Adipocyte (in vitro differentiated cells): ENCODE data around the gene BCAR3.

Experiments used
- DNase-seq: peaks from one replicate; pipeline ENCODE4 v3.0.0-alpha.2; 2015; ENCODE audit warnings: low read depth
- H3K27me3 ChIP-seq: replicated peaks from 2 replicates; pipeline ENCODE4 v1.7.0; 2013; ENCODE audit warnings: mild to moderate bottlenecking, low read length, moderate library complexity; ENCODE audit not compliant: control insufficient read depth, insufficient read depth
- H3K36me3 ChIP-seq: 2 replicates; pipeline ENCODE4 v1.7.0; 2013; ENCODE audit warnings: low read length, mild to moderate bottlenecking, moderate library complexity; ENCODE audit not compliant: control insufficient read depth, insufficient read depth, severe bottlenecking
- H3K4me1 ChIP-seq: 2 replicates; pipeline ENCODE4 v1.7.0; 2013; ENCODE audit warnings: mild to moderate bottlenecking, low read length, moderate library complexity; ENCODE audit not compliant: control insufficient read depth, insufficient read depth
- H3K4me3 ChIP-seq: 2 replicates; pipeline ENCODE4 v1.7.0; 2013; ENCODE audit warnings: mild to moderate bottlenecking, low read length, moderate library complexity
- H3K9ac ChIP-seq: 2 replicates; pipeline ENCODE4 v1.7.0; 2013; ENCODE audit warnings: mild to moderate bottlenecking, low read length, moderate library complexity
- H3K9me3 ChIP-seq: 2 replicates; pipeline ENCODE4 v1.7.0; 2013; ENCODE audit warnings: mild to moderate bottlenecking, low read length, moderate library complexity; ENCODE audit not compliant: control insufficient read depth

BCAR3 gene

DNA sequence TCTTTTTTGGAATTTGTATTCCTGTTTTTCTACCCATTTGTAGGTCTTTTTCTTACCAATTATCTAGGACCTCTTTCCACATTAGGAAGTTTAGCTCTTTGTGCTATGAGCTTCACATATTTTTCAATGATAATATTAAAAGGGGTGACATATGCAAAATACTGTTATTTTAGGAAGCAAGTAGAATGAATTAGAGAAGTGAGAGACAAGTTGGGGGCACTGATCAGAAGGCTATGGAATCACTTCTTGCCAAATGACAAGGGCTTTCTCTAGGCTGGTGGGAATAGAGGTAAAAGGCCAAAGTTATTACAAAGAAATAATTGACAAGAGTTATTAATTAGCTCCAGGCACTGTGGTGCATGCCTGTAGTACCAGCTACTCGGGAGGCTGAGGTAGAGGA, 4.3 kb upstream of the BCAR3 start:
- Histone ChIP-seq H3K9ac (no peak overlapping the region), H3K4me1 (peaks cover 5% of the 10 kb centered on the region), H3K36me3 (no peaks in the 10 kb centered on the region), H3K9me3 (no peaks in the 10 kb centered on the region), H3K27me3 (no peaks in the 10 kb centered on the region), H3K4me3 (no peak overlapping the region)
- DNase-seq: no peak

DNA sequence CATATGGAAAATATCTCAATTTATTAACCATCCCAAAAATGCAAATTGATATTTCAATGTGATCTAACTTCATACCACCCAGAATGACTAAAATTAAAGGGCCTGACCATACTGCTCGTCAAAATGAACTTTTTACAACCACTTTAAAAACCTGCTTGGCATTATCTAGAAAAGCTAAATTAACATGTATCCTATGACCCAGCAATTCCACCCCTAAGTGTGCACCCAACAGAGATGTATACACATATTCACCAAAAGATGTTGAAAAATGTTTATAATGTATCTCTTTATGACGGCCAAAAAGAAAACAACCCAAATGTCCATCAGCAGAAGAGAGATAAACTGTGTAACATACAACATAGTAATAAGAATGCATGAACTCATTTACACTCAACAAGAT, 1.6 kb upstream of the BCAR3 start:
- Histone ChIP-seq H3K4me3 (no peak overlapping the region), H3K9ac (no peak overlapping the region), H3K36me3 (peaks cover 1% of the 10 kb centered on the region), H3K27me3 (no peaks in the 10 kb centered on the region), H3K4me1 (peaks cover 27% of the 10 kb centered on the region), H3K9me3 (no peaks in the 10 kb centered on the region)
- no peak for DNase-seq

DNA sequence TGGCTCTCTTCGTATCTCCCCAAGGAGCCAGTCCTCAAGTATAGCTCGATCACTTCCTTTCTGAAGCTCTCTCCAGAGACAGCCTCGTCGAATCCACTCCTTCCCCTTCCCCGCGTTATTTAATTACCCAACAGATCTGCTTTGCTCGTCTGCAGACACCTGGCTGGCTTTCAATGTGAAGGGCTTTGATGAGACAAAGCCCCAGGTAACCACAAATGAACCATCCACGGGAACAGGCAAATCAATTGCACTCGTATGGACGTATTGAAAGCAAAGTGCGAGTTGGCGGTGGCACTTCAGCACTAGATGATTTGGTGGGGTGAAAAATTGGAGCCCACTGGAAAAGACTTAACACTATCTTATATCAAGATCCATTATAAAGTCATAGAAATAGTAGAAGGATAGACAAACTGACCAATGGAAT, 364 bp upstream of the BCAR3 start:
- no peaks in the 10 kb centered on the region for H3K9me3 ChIP-seq
- peak overlapping the region; percentile 92 for H3K4me3 ChIP-seq
- no peak for DNase-seq
- H3K36me3 ChIP-seq: peaks cover 13% of the 10 kb centered on the region
- H3K4me1 ChIP-seq: peaks cover 27% of the 10 kb centered on the region
- peak overlapping the region; percentile 94 for H3K9ac ChIP-seq
- H3K27me3 ChIP-seq: no peaks in the 10 kb centered on the region

DNA sequence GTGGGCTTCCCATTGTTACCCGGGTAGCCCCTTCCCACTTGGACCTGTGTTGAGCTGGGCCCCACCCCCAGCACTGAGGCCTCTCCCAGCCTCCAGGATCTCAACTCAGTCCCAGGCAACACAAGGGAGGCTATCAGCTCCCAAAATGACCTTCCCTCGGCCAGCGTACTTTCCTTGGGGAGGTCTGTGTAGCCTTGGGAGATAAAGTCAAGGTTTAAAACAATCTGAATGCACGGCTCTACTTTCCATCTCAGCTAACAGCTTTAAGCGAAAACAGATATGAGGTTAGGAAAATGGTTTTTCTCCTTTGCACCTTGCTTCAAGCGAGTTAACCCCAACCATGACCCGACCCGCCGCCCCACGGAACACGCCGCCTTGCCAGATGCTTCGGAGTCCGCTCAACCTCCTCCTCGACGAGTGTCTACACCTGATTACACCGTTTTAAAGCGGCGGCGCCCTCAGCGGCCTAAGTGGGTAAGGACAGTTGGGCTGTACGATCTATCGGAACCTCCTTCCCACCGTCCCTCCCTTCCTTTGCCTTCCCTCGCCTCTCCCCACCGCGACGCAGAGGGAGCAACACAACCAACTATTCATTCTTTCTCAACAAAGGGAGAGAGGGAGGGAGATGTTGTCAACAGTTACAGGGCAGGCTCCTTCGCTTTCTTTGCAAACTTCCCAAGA, 1.1 kb downstream of the BCAR3 start:
- peak; percentile 96 for DNase-seq
- H3K4me3 ChIP-seq: peak overlapping the region; percentile 92
- H3K4me1 ChIP-seq: peaks cover 41% of the 10 kb centered on the region
- H3K36me3 ChIP-seq: peaks cover 19% of the 10 kb centered on the region
- peak overlapping the region; percentile 94 for H3K9ac ChIP-seq
- H3K9me3 ChIP-seq: no peaks in the 10 kb centered on the region
- H3K27me3 ChIP-seq: no peaks in the 10 kb centered on the region

DNA sequence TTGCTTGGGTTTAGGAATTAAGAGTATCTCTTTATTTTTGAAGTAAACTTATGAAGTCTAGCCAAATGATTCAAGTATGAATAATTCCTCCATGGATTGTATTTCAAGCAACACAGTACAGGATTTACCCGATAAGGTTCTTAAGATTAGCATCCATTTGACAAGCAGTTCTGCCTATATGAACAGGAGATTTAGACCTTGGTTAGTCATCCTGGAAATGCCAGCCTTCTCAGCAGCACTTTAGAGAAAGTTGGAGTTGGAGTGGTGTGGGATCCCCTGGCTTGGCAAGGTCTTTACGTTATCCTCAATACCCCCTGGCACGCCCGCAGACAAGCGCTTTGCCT, 1.6 kb downstream of the BCAR3 start:
- peak; percentile 70 for DNase-seq
- no peaks in the 10 kb centered on the region for H3K27me3 ChIP-seq
- peak overlapping the region; percentile 92 for H3K4me3 ChIP-seq
- peaks cover 46% of the 10 kb centered on the region for H3K4me1 ChIP-seq
- H3K9me3 ChIP-seq: no peaks in the 10 kb centered on the region
- H3K36me3 ChIP-seq: peaks cover 19% of the 10 kb centered on the region
- peak overlapping the region; percentile 94 for H3K9ac ChIP-seq

DNA sequence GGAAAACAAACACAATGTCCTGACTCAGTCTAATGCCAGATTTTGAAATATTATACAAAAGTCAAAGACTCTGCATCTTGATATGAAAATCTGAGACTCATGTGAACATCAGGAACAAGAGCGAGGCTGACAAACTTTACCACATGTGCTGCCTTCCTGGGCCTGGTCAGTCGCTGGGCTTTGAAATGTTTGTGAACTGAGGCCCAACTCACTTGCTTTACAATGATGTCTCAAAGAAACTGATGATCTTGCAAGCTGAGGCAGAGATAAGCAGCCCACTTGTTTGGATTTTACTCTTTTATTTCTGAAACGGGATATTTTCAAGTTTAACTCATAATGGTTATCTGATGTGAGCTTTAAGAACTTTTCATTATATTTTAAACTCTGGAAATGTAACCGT, 2.1 kb downstream of the BCAR3 start:
- Histone ChIP-seq H3K27me3 (no peaks in the 10 kb centered on the region), H3K4me1 (peaks cover 51% of the 10 kb centered on the region), H3K36me3 (peaks cover 22% of the 10 kb centered on the region), H3K9ac (peak overlapping the region; percentile 94), H3K4me3 (peak overlapping the region; percentile 92), H3K9me3 (no peaks in the 10 kb centered on the region)
- DNase-seq: no peak

- peaks cover 27% of the 10 kb centered on the region for H3K36me3 ChIP-seq
- peak overlapping the region; percentile 92 for H3K4me3 ChIP-seq
- H3K9ac ChIP-seq: peak overlapping the region; percentile 94
- H3K9me3 ChIP-seq: no peaks in the 10 kb centered on the region
- peaks cover 53% of the 10 kb centered on the region for H3K4me1 ChIP-seq
- H3K27me3 ChIP-seq: no peaks in the 10 kb centered on the region
- no peak for DNase-seq
These were observed 2.6 kb downstream of the BCAR3 start for GRCh38 chr1:93678946-93679480.

- no peak overlapping the region for H3K9ac ChIP-seq
- H3K36me3 ChIP-seq: peaks cover 33% of the 10 kb centered on the region
- DNase-seq: no peak
- H3K9me3 ChIP-seq: no peaks in the 10 kb centered on the region
- H3K4me1 ChIP-seq: peaks cover 57% of the 10 kb centered on the region
- peak overlapping the region; percentile 92 for H3K4me3 ChIP-seq
- no peaks in the 10 kb centered on the region for H3K27me3 ChIP-seq
These were observed 3.1 kb downstream of the BCAR3 start for GRCh38 chr1:93678491-93678890.

GRCh38 chr1:93677729-93678128, 3.9 kb downstream of the BCAR3 start:
- Histone ChIP-seq H3K4me3 (no peak overlapping the region), H3K9ac (no peak overlapping the region), H3K4me1 (peaks cover 65% of the 10 kb centered on the region), H3K36me3 (peaks cover 35% of the 10 kb centered on the region), H3K27me3 (no peaks in the 10 kb centered on the region), H3K9me3 (no peaks in the 10 kb centered on the region)
- no peak for DNase-seq

GRCh38 chr1:93676427-93676826, 5.2 kb downstream of the BCAR3 start:
- no peak overlapping the region for H3K4me3 ChIP-seq
- peaks cover 39% of the 10 kb centered on the region for H3K36me3 ChIP-seq
- peaks cover 73% of the 10 kb centered on the region for H3K4me1 ChIP-seq
- no peaks in the 10 kb centered on the region for H3K27me3 ChIP-seq
- H3K9ac ChIP-seq: no peak overlapping the region
- DNase-seq: no peak
- H3K9me3 ChIP-seq: no peaks in the 10 kb centered on the region

DNA sequence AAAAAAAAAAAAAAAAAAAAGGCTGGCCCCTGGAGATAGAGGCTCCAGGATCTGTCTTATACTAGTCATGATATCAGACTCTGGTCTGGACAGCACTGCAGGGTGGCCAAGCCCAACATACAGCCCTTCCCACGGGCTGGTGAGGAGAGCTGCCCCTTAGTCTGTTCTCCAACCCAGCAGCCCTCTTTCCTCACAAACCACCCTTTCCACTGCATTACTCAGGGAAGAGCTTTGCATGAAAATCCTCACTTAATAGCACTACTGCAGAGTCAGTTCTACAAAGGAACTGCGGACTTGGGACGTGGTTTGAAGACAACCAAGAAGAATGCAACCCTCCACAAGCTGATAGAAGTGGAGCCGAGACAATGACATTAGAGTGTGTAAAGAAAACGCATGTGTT, 5.7 kb downstream of the BCAR3 start:
- DNase-seq: no peak
- no peak overlapping the region for H3K4me3 ChIP-seq
- no peaks in the 10 kb centered on the region for H3K9me3 ChIP-seq
- H3K27me3 ChIP-seq: no peaks in the 10 kb centered on the region
- peaks cover 39% of the 10 kb centered on the region for H3K36me3 ChIP-seq
- H3K9ac ChIP-seq: no peak overlapping the region
- peaks cover 77% of the 10 kb centered on the region for H3K4me1 ChIP-seq

DNA sequence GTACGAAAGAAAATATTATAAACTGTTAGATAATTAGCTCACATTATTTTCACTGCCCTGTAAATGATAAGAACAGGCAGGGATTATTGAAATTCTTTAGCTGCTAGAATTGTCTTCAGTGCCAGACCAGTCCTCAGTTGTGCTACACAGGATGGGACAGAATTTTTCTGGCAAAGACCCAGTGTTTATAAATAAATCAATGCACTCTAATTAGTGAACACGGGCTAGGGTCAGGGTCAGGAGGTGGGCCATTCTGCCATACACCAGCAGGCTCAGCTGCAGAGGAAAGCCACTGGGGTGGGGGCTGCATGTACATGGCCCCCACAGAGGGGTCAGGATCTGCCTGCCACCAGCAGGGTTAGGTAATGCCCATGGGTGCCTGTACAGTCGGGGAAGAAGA, 6.4 kb downstream of the BCAR3 start:
- Histone ChIP-seq H3K36me3 (peaks cover 39% of the 10 kb centered on the region), H3K4me3 (no peak overlapping the region), H3K9me3 (no peaks in the 10 kb centered on the region), H3K27me3 (no peaks in the 10 kb centered on the region), H3K4me1 (peaks cover 81% of the 10 kb centered on the region), H3K9ac (no peak overlapping the region)
- DNase-seq: no peak
